NCI-H82 (cell line): ENCODE results near the gene VPS11.
"Not testable (repeated sequence)": the region's sequence is repeated elsewhere in the genome, so short reads cannot be mapped to it uniquely, and the experiment has no call there.

Experiments
- DNase-seq: peaks from one replicate; lab custom pipeline; 2025; lab: John Stamatoyannopoulos, UW

Gene VPS11

GRCh38 chr11:119038884-119039283 lies 28.7 kb upstream of the VPS11 start:
- no peak for DNase-seq

GRCh38 chr11:119039471-119039870 lies 28.1 kb upstream of the VPS11 start:
- peak; percentile 27 for DNase-seq

- DNase-seq: no peak
Observed at GRCh38 chr11:119041821-119042514, 25.6 kb upstream of the VPS11 start.

GRCh38 chr11:119042927-119043326 lies 24.7 kb upstream of the VPS11 start:
- DNase-seq: no peak

- peak; percentile 23 for DNase-seq
Observed at GRCh38 chr11:119044708-119045107, 22.9 kb upstream of the VPS11 start.

GRCh38 chr11:119046489-119046888 lies 21.1 kb upstream of the VPS11 start:
- DNase-seq: no peak

- DNase-seq: no peak
Observed at GRCh38 chr11:119047205-119047604, 20.4 kb upstream of the VPS11 start.

- DNase-seq: no peak
Observed at GRCh38 chr11:119048644-119049043, 19.0 kb upstream of the VPS11 start.

- no peak for DNase-seq
Observed at GRCh38 chr11:119049081-119049480, 18.5 kb upstream of the VPS11 start.

GRCh38 chr11:119051440-119052162 lies 16.0 kb upstream of the VPS11 start:
- DNase-seq: no peak

GRCh38 chr11:119052163-119052814 lies 15.3 kb upstream of the VPS11 start:
- DNase-seq: no peak

- no peak for DNase-seq
Observed at GRCh38 chr11:119054418-119054817, 13.2 kb upstream of the VPS11 start.

GRCh38 chr11:119055901-119056300 lies 11.7 kb upstream of the VPS11 start:
- peak; percentile 18 for DNase-seq

- DNase-seq: peak; percentile 42
Observed at GRCh38 chr11:119056421-119056999, 11.1 kb upstream of the VPS11 start.

GRCh38 chr11:119057000-119057769 lies 10.4 kb upstream of the VPS11 start, which contains the start of gene HYOU1:
HYOU1 (minus strand) TSS chr11:119057205; CDS start chr11:119056160, 1,045 bp downstream.
- DNase-seq: peak; percentile 98

- DNase-seq: not testable (repeated sequence)
Observed at GRCh38 chr11:119059128-119059527, 8.5 kb upstream of the VPS11 start.

GRCh38 chr11:119061256-119061655 lies 6.4 kb upstream of the VPS11 start:
- DNase-seq: no peak

- DNase-seq: no peak
Observed at GRCh38 chr11:119062779-119063178, 4.8 kb upstream of the VPS11 start.

- DNase-seq: peak; percentile 44
Observed at GRCh38 chr11:119065369-119065768, 2.2 kb upstream of the VPS11 start.

GRCh38 chr11:119077839-119078238 lies 10.2 kb downstream of the VPS11 start:
- no peak for DNase-seq

- no peak for DNase-seq
Observed at GRCh38 chr11:119078675-119079420, 11.2 kb downstream of the VPS11 start.
